ENCODE measurements around the gene ZNF366.

Gene ZNF366

DNA sequence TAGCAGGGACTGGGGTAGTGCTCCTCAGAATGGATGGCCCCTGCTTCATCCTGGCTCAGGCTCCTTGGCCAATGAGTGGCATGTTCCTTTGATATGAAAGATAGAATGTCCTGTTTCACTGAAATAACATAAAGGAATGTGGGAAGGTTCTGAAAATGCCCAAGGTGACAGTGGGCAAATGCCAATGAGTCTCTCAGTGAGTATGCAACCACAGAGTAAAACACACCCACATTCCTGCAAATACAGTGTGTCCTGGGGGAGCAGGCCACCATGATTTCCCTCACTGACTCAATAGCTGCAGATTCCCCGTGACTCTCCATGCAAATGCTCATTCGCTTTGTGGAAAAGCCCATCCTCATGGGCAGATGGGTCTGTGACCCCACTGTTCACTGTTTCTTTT lies 36.4 kb downstream of the ZNF366 start:
- POLR2A ChIA-PET, result no interaction called here
- no peak for DNase-seq (ENCODE audit: extremely low spot score)
- CTCF ChIA-PET, result interaction anchor here (1.0 to 2.0 kb wide), 2 partner anchors 12 to 26 kb away, joined by 3 to 5 read pairs; no protein-coding TSS in a partner anchor
- TF ChIP-seq, protein P1, sequence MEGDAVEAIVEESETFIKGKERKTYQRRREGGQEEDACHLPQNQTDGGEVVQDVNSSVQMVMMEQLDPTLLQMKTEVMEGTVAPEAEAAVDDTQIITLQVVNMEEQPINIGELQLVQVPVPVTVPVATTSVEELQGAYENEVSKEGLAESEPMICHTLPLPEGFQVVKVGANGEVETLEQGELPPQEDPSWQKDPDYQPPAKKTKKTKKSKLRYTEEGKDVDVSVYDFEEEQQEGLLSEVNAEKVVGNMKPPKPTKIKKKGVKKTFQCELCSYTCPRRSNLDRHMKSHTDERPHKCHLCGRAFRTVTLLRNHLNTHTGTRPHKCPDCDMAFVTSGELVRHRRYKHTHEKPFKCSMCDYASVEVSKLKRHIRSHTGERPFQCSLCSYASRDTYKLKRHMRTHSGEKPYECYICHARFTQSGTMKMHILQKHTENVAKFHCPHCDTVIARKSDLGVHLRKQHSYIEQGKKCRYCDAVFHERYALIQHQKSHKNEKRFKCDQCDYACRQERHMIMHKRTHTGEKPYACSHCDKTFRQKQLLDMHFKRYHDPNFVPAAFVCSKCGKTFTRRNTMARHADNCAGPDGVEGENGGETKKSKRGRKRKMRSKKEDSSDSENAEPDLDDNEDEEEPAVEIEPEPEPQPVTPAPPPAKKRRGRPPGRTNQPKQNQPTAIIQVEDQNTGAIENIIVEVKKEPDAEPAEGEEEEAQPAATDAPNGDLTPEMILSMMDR (IDR thresholded peaks at IDR 0.05; ENCODE audit: control extremely low read depth, extremely low read depth, low read depth, missing control alignments), result no peak

DNA sequence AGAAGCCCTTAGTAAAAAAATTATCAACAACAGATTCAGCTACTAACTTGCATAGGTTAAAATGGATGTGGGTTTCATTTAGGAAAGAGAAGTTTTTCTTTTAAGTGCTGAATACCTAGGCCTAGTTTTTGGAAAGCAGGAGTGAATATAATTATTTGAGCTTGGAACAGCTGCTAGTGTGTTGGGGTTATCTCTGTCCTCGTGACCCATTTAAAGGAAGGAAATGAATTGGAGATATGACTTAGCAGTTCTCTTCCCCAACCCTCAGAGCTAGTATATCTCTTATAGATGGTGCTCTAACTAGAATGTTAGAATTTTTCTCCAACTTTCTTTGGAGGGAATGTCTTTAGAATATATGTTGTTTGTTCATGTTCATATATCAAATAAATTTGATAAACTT lies 38.6 kb downstream of the ZNF366 start:
- ChIA-PET CTCF (interaction anchor here (0.9 to 1.8 kb wide), 5 partner anchors 8 to 96 kb away, joined by 4 to 5 read pairs (median 4); no protein-coding TSS in a partner anchor), POLR2A (no interaction called here)
- DNase-seq (ENCODE audit: extremely low spot score), result no peak
- TF ChIP-seq, protein P1 (IDR thresholded peaks at IDR 0.05; ENCODE audit: control extremely low read depth, extremely low read depth, low read depth, missing control alignments), result no peak

DNA sequence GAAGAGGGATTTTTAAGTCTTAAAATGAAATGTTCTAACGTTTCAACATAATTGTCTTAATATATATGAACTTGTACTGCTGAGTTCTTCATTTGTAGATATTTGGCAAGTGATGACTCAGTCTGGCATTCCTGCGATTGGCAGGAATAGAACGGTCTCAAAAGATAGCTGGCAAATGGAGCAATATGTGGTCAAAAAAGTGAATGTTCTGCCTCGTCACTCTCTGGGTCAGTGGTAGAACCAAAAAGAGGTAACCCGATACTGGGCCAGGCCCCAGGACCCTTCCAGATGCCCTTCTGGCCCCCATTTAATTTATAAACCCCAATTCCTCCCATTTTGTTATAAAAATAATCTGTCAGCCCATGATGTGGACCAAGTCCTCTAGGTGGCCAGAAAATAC lies 39.2 kb downstream of the ZNF366 start:
- CTCF ChIA-PET, result interaction anchor here (1.0 to 2.7 kb wide), 5 partner anchors 22 to 95 kb away, joined by 3 to 16 read pairs (median 4); no protein-coding TSS in a partner anchor
- DNase-seq (ENCODE audit: extremely low spot score), result no peak
- POLR2A ChIA-PET, result no interaction called here
- TF ChIP-seq, protein P1 (IDR thresholded peaks at IDR 0.05; ENCODE audit: control extremely low read depth, extremely low read depth, low read depth, missing control alignments), result no peak

DNA sequence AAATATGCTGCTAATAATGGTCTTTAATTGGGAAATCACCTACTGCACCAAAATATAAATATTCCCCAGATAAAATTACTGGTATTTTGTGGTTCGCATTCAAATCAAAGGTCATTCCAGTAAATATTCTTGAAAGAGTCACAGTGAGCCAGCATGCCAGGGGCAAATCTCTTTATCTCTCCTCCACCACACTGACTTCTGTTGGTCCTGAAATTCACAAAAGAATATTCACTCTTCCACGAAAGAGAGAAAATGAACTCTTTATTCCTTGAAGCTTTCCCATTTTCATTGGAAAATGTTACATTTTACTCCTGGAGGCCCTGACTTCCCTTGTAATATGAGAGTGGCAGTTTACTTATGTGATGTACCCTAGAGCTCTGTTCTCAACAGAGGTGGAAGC lies 39.7 kb downstream of the ZNF366 start:
- ChIA-PET POLR2A (no interaction called here), CTCF (interaction anchor here (1.0 to 2.7 kb wide), 3 partner anchors 22 to 56 kb away, joined by 3 to 16 read pairs (median 4); no protein-coding TSS in a partner anchor)
- TF ChIP-seq, protein P1 (IDR thresholded peaks at IDR 0.05; ENCODE audit: control extremely low read depth, extremely low read depth, low read depth, missing control alignments), result no peak
- DNase-seq (ENCODE audit: extremely low spot score), result no peak

DNA sequence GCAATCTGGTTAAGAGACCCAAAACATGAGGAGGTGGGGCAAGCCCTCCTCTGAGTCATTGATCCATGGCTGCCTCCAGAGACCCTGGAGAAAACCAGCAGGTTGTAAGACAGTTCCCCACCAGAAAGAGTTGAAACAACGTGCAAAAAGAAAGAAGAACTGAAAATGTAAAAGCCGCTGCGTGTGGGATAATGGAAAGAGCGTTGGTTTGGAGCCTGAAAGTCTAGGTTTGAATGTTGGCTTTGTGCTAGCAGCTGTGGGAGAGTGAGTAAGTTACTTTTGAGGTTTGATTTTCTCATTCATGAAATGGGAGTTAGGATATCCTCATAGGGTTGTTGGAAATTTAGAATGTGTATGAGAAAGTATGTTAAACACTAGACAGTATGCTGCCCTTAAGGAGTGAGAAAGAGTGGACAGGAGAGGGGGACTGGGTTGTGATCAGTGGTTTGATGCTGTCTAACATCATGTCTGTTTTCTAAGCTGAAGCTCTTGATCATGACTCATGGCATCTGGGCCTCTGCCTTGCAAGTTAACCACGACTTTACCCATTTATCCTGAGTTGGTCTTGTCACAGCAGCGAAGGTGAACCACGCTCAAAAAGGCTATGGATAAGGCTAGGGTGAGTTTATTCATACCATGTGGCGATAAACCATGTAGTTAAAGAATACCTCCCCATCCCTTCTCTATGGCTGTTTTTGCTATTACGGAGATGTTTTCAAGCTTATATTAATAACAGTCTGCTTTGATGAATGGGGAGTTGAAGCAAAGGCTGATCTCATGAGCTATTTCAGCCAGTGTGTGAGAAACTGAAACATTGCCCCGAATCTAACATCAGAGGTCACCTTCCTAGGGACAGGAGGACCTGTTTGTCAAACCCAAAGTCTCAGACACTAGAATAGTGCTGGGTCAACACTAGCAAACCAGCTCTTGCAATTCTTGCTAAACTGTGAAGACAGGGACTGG lies 41.3 kb downstream of the ZNF366 start:
- POLR2A ChIA-PET, result interaction anchor here (0.7 to 1.5 kb wide), 3 partner anchors 11 to 351 kb away, joined by 3 to 5 read pairs (median 3); no protein-coding TSS in a partner anchor
- DNase-seq (ENCODE audit: extremely low spot score), result peak; percentile 57
- CTCF ChIA-PET, result interaction anchor here (0.6 to 2.7 kb wide), 10 partner anchors 9 to 158 kb away, joined by 3 to 16 read pairs (median 4); no protein-coding TSS in a partner anchor
- TF ChIP-seq, protein P1 (IDR thresholded peaks at IDR 0.05; ENCODE audit: control extremely low read depth, extremely low read depth, low read depth, missing control alignments), result no peak

DNA sequence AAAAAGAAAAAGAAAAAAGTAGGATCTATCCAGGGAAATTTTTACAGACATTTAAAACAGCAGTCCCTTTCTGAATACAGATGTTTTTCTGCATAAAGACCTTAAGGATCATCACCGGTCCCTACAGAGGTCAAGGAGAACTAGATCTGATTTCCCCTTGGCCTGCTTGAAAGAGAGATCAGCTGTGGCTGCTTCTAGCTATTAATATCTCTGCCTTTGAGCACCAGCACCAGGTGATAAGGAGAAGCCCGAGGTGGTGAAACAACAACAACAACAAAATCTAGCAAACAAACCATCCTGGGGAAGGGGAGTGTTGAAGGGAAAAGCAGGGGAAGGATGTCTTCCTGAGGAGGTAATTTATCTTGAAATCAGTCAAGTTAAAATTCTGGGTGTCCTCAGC lies 42.1 kb downstream of the ZNF366 start:
- ChIA-PET POLR2A (interaction anchor here (1.1 to 1.5 kb wide), 2 partner anchors 12 to 13 kb away, joined by 3 to 5 read pairs; no protein-coding TSS in a partner anchor), CTCF (interaction anchor here (1.6 to 2.5 kb wide), 3 partner anchors 8 to 108 kb away, joined by 4 to 10 read pairs (median 9); no protein-coding TSS in a partner anchor)
- DNase-seq (ENCODE audit: extremely low spot score), result no peak
- TF ChIP-seq, protein P1 (IDR thresholded peaks at IDR 0.05; ENCODE audit: control extremely low read depth, extremely low read depth, low read depth, missing control alignments), result no peak

All from GM10248 (cell line).